Measurements from ENCODE around the gene RAB5B.
"Not testable (repeated sequence)": the region's sequence is repeated elsewhere in the genome, so short reads cannot be mapped to it uniquely, and the experiment has no call there.

RAB5B gene

DNA sequence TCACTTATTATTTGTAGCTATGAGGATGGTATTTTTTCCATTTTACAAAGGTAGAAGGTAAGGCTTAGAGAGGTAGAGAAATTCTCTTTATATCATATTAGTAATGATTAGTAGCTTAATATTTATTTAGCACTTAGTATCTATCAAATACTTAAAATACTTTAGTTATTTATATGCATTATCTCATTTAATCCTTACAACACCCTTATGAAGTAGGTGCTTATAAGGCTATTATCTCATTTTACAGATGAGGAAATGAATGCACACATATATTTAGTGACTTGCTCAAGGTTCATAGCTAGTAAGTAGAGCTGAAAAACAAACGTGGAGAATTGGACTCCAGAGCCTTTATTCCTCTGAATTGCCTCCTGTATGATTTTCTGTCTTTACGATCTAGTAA is 11.0 kb downstream of the RAB5B start:
- no peak for DNase-seq

DNA sequence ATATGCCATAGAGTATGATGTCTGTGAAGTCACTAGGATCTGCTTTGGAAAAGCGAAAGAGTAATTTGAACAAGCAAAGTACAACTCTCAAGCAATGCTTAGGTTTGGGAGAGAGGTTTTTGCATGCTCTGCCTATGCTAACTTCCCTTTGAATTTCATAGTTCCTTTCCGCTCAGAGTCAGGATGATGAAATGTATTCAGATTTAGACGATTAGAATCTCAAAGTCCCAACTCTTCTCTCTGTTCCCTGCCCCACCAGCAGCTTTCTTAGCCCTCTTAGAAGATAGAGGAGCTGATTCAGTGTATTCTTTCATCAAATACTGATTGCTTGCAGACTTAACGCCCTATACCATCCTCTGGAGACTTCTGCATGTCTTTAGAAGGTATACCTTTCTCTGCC is 11.5 kb downstream of the RAB5B start:
- no peak for DNase-seq

DNA sequence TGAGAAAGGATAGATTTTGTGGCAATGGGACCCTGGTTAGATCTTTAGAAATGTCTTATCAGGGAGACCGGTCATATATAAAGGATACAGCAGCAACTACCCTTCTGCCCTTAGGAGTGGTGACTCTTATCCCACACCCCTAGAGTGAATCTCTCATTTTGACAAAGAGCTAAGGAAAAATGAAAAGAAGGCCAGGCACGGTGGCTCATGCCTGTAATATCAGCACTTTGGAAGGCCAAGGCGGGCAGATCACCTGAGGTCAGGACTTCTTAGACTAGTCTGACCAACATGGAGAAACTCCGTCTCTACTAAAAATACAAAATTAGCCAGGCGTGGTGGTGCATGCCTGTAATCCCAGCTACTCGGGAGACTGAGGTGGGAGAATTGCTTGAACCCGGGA is 12.1 kb downstream of the RAB5B start:
- not testable (repeated sequence) for DNase-seq

DNA sequence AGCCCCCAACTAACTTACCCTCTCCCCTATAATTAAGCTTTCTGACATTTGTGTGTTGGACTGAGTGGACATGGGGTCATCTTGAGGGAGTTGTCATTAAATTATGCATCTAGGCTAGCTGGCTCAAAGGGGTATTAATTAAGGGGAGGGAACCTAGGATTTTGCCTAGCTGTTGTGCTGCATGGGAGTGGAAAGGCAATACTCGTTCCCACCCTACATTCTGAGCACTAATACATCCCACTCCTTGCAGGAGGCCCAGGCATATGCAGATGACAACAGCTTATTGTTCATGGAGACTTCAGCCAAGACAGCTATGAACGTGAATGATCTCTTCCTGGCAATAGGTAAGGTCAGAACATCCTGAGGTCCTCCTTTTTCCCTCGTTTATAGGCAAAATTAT is 17.2 kb downstream of the RAB5B start:
- no peak for DNase-seq

DNA sequence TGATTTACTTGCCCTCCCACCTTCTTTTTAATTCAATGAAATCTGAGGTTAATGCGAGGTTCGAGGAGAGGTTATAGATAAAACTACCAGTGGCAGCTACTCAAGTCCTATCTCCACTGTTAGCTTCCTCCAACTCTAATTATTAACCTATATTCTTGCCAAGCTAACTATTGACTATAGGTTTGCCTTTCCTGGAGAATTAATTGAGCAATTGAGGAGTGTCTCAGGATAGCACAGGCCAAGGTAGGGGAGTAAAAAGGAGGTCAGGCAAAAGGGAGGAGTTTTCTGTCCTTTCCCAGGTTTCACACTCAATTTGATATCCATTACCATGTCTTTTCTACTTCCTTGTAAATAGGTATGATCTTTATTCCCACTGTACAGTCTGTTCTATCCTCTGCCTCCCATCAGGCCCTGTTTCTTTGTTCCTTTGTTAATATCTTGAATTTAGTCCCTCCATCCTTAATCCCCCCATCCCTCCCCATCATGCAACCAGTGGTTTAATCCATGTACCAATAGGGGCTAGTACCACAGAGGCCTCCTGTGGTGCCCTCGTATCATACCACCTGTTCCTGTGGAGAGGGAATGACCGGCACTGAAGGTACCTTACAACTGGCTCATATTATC is 19.5 kb downstream of the RAB5B start:
- no peak for DNase-seq

DNA sequence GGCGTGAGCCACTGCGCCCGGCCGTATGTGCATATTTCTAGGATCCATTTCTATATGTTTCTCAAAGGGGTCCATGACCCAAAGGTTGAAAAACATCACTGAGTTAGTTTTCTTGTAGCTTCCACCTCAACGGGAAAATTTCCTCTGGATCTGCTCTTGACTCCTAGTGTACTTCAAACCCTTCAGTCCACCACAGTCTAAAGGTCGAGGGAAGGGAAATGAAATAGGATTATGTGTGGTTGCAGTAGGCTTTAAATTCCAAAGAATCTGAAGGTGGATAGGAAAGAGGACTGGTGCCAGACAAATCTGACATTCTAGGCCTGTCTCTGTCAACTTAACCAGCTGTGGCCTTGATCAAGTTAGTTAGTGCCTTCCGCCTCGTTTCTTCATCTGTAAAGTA is 21.5 kb downstream of the RAB5B start:
- DNase-seq, result no peak

DNA sequence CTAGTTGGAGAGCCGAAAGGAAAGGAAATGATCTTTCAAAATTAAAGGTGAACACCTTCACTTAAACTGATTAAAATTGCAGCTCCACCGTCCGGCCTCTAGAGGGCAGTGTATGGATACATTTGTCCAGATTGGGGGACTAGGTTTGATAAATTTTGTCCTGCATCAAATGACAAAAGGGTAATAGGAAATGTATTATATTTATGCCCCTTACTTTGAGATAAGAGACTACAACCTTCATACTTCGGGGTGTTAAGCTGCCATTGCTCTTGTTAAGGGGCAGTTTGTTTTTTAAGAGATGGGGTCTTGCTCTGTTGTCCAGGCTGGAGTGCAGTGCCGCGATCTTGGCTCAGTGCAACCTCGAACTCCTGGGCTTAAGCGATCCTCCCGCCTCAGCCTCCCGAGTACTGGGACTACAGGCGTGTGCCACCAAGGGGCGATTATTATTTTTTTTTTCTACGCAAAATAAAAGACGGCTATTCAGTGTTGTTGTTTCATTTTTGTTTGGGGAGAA is 22.4 kb downstream of the RAB5B start:
- peak; percentile 37 for DNase-seq

DNA sequence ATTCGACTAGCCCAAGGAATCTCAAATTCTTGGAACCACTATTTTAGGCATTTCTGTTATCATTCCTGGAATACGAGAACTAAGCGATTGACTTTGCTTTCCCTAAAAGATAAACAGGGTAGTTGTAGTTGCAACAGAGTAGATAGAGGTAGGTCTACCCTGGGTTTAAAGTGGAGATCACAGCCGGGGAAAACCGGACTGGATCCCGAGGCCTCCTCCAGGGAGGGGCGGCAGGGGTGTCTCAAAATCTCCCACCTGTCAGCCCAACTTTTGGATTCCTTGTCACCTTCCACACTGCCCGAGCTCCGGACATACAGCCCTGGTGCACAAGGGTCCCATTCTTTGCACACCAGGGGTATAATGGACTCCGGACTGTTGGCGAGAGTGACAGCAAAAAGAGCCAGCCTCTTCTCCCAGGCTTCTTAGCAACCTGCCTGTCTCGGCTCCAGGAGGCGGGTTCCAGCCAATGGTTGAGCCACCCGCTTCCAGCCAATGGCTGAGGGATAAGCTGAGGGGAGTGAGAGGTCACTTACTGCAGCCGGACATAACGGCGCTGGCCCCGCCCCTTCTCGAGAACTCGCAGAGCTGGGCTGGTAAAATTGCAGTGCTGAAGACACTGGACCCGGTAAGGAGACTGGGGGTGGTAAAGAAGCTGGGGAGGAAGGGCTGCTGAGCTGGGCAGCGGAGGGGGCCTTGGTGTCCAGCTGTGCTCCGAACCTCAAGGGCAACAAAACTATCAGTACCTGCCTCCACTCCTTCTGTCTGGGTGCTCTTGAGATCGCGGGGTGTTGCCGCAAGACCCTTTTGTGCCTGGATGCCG is 23.0 kb downstream of the RAB5B start, which contains the start of gene SUOX:
Gene SUOX, plus strand, starts transcription at position 562 of the 820 bp plus-strand sequence. CDS start 4,946 bp downstream, outside the sequence.
- no peak for DNase-seq

DNA sequence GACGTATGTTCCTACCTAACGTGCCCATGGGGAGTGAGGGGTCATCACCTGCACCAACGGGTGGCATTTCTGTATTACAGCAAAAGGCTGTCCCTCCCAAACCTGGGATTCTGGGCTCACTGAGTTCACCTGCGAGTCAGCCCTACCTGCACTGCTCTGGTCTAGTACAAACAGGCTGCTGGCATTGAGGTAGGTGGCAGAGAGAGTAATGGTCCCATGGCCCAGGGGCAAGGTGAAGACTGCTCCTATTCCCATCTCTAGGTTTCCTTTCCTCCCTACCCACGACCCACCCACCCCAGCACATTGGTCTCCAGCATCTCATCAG is 23.6 kb downstream of the RAB5B start:
- DNase-seq, result no peak

DNA sequence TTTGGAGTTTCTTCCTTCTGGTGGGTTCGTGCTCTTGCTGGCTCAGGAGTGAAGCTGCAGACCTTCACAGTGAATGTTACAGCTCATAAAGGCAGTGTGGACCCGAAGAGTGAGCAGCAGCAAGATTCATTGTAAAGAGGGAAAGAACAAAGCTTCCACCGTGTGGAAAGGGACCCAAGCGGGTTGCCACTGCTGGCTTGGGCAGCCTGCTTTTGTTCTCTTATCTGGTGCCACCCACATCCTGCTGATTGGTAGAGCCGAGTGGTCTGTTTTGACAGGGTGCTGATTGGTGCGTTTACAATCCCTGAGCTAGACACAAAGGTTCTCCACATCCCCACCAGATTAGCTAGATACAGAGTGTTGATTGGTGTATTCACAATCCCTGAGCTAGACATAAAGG is 25.6 kb downstream of the RAB5B start:
- not testable (repeated sequence) for DNase-seq

DNA sequence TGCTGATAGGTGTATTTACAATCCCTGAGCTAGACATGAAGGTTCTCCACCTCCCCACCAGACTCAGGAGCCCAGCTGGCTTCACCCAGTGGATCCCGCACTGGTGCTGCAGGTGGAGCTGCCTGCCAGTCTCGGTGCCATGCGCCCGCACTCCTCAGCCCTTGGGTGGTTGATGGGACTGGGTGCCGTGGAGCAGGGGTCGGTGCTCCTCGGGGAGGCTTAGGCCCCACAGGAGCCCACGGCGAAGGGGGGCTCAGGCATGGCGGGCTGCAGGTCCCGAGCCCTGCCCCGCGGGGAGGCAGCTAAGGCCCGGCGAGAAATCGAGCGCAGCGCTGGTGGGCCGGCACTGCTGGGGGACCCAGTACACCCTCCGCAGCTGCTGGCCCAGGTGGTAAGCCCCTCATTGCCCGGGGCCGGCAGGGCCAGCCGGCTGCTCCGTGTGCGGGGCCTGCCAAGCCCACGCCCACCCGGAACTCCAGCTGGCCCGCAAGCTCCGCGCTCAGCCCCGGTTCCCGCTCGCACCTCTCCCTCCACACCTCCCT is 26.2 kb downstream of the RAB5B start:
- DNase-seq, result not testable (repeated sequence)

DNA sequence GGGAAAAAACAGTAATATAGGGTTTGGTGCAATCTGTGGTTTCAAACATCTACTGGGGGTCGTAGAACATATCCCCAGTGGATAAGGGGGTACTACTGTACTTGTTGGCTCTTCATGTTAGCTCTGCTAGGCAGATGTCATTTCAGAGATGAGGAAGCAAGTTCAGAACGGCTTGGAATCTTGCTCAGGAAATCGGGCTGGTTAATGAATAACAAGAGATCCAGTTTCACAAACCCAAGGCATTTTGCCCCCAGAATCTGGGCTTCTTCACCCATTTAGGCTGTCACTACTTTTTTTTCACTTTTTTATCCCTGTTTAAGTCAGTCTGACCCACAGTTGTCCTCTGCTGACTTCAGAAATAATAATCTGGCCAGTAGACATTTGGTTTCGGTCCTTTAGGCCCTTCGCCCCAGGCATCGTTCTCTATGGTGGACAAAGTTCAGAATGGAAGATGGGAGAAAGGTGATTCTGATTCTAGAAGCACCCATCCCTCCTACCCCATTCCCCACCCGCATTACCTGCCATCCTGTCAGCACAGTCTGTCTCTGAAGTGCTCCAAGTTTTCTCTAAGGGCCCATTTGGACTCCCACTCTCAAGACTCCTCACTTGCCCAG is 27.7 kb downstream of the RAB5B start:
- DNase-seq, result no peak

DNA sequence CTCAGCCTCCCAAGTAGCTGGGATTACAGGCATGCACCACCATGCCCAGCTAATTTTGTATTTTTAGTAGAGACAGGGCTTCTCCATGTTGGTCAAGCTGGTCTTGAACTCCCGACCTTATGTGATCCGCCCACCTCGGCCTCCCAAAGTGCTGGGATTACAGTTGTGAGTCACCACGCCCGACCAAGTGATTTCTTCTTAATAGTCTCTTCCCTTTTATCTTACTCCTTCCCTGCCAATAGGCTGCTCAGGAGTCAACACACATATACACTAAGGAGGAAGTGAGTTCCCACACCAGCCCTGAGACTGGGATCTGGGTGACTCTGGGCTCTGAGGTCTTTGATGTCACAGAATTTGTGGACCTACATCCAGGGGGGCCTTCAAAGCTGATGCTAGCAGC is 29.5 kb downstream of the RAB5B start:
- DNase-seq, result not testable (repeated sequence)

DNA sequence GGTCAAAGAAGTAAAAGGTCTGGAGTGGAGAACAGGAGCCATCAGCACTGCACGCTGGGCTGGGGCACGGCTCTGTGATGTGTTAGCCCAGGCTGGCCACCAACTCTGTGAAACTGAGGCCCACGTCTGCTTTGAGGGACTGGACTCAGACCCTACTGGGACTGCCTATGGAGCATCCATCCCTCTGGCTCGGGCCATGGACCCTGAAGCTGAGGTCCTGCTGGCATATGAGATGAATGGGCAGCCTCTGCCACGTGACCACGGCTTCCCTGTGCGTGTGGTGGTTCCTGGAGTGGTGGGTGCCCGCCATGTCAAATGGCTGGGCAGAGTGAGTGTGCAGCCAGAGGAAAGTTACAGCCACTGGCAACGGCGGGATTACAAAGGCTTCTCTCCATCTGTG is 30.3 kb downstream of the RAB5B start:
- no peak for DNase-seq

DNA sequence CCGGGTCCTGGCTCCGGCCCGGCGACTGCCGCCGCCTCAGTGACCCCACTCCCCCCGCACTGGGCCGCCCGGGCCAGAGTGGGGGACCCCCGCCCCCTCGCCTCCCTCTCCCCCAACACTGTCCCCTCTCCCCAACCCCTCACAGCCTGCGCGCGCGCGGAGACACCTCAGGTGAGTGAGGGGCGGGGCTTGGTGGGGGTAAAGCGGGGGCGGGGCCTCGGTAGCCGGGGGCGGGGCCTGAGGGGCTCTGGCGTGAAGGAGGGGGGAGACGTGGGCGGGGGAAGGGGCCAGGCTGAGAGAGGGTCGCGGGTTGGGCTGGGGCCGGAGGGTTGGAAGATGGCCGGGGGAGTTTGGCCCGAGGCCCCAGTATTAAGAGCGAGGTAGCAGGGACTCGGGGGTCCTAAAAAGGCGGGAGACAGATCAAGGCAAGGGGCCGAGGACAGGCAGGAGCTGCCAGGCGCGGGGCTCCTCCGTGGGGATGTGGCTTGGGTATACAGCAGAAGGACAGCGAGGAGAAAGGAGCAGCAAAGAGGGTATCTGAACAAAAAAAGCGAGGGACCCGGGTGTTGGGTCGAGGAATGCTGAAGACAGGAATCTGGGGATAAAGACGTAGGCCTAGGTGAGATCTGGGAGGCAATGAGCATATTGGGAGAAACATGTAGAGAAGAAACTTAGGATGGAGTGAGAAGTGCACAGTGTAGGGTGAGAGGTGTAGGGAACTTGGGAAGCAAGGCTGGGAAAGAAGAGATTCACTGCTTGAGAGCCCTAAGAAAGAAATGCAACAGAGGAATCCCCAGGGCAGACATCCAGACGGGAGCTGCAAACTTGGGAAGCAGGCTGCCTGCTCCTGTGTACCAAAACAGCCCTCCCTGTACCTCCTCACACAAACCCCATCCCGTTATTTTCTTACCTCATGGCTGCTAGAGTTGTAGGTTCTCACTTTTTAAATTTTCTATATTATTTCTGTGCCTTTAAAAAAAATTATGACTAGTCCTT is 34.0 kb downstream of the RAB5B start:
- peak; percentile 67 for DNase-seq

DNA sequence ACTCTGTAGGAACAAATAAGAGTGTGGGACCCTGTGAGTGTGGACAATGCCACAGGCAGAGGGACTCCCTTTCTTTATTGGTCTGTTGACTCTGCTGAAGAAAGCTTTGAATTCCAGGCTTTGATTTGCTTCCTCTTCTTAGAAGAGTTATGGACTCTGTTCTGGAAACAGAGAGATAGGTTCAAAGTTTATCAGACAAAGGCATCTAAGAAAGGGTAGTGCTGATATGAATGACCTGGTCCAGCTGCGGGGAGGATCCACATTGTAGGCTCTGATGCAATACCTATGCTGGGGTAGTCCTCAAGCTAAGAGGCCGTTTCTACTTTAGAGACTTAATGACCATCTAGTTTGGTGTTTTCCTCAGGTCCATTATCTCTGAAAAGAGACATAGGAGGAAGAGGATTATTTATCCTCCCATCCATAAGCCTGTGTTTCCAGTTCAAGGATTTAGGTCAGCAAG is 36.3 kb downstream of the RAB5B start:
- DNase-seq, result no peak

DNA sequence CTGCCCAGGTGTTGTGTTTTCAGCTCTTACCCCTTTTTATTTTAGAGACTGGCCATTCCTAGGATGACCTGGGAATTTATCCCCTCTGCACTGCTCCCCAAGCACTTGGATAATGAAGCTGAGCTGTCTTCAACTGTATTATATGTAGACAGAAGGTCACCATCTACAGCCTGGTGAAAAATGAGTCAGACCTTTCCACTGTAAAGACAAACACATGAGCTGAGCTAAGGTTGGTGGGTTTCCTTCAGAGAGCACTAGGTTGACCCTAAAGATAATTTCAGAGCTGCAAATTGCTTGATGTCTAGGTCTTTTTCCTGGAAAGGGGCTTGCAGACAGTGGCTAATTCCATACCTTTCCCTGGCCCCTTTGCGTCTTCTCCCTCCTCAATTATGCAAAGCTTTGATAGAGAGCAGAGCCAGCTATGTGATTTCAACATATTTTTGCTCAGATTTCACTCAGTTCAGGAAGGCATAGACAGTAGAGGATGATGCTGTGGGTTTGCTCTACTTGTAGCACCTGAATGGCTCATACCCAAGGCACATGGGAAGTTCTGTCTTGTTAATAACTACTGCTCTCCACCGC is 37.7 kb downstream of the RAB5B start:
- no peak for DNase-seq

DNA sequence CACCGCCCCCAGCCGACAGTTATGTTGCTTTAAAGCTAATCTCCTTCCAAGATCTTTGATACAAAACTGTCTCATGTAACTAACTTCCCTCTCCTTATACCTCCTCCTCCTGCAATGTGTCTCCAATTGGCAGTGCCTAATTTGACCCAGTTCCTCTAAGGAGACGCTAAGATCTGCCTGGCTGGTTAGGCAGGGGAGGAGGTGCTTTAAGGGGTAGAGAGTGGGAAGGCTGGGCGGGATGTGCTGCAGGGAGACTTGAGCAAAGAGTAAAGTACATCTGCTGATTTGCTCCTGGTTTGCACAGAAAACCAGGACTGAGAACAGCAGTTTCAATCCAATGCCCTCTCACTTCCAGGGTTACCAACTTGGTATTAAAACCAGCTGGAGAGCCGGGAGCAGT is 39.6 kb downstream of the RAB5B start:
- DNase-seq, result no peak

DNA sequence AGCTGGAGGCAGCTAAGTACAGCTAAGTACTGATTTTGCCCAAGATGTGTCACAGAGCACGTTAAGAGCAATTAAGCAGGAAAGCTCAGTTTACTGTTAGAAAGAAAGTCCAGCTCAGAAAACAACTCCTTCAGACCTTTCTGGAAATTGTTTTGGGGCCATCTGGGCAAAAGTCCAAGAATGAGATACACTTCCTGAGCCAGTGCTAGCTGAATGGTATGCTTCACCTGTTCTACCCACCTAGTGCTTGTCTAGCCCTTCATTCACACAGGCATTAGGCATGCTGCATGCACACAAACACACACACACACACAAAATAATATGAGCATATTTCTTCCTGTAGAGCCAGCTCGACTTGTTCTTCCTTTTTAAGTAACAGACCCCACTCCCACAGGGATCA is 40.3 kb downstream of the RAB5B start:
- DNase-seq, result no peak

DNA sequence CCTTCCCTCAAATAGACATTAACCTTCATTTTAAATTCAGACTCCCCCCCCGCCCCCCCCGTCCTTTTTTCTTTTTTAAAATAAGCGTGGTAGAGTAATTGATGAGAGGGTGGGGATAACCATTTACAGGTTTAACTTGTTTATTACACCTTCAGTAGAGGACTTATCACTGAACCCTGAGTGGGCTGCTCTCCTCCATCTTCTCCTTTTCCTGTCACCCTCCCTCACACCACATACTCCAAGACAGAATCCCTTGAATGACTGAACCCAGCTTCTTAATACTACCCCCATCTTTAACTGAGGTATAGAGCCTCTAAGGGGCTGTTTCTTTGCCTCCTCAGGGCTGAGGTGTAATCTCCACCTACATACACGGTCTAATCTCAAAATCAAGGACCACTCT is 43.3 kb downstream of the RAB5B start:
- no peak for DNase-seq

DNA sequence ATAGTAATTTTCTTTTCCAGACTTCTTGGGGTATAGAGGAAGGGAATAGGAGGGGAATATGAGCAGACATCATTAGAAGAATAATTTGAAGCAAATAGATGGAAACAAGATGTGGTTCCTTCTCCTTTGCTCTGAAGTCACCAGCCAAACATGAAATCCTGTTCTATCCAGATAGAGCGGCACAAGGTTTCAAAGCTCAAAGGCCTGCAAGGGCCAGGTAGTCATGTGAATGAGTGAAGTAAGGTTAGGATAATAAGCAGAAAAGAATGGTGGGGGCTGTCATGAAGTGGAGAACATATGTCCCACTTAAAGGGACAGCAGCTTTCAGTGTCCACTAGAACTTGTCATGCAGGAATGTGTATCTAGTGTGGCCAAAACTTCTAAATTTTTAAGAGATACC is 44.5 kb downstream of the RAB5B start:
- no peak for DNase-seq

Measured in stimulated activated naive CD4-positive, alpha-beta T cell treated with Interleukin-2 at 50 U/mL for 16 hours (primary cell).